GM12878 (cell line): ENCODE measurements around the gene ADGRV1. TPM values are rescaled to one million over a fixed set of nuclear protein-coding genes. Genes with fewer than 3 reads are reported as not detected.

Experiments used
- ATAC-seq: fragments of 200-7000 bp; cut with Tn5 transposase; 3 replicates; pipeline ENCODE4 v1.9.1; 2020; ENCODE audit warnings: mild to moderate bottlenecking, moderate library complexity
- BruUV-seq: library from RNA; stranded (reverse); fragments of 400-500 nt; replicated peaks from 2 replicates; lab custom pipeline; 2021; lab: Mats Ljungman, UMichigan
- CTCF ChIA-PET: fragments of 300-600 bp; sonication (Branson Sonifier 250); formaldehyde crosslinking; extraction: SDS; loops from one replicate; lab custom pipeline; 2021; ENCODE audit warnings: inconsistent platforms; lab: Yijun Ruan, JAX
- POLR2A ChIA-PET: fragments of 350-600 bp; formaldehyde crosslinking; extraction: SDS; loops from one replicate; lab custom pipeline; 2021; ENCODE audit warnings: inconsistent platforms; lab: Charles Lee
- RAD21 ChIA-PET: fragments of 300-600 bp; sonication (Branson Sonifier 250); formaldehyde crosslinking; loops from one replicate; lab custom pipeline; 2023; ENCODE audit warnings: antibody characterized with exemption; ENCODE audit not compliant: unreplicated experiment; lab: Charles Lee
- SMC1A ChIA-PET: fragments of 300-600 bp; sonication (Branson Sonifier 250); formaldehyde crosslinking; loops from one replicate; lab custom pipeline; 2023; ENCODE audit not compliant: unreplicated experiment, uncharacterized antibody; lab: Charles Lee
- DNase-seq: peaks from one replicate; pipeline ENCODE4 v3.0.0-alpha.2; 2011; ENCODE audit warnings: low read depth, low spot score
- FAIRE-seq: peaks from 3 replicates; lab custom pipeline; 2011; peaks lifted over from hg19 to GRCh38; lab: Jason Lieb, UNC
- H2AFZ ChIP-seq: 2 replicates; pipeline ENCODE4 v1.6.0; 2011; ENCODE audit warnings: low read depth, low read length, control low read depth; ENCODE audit not compliant: control insufficient read depth
- H3K27ac ChIP-seq: 2 replicates; pipeline ENCODE4 v1.5.1; 2011; ENCODE audit warnings: control low read depth; ENCODE audit not compliant: control insufficient read depth, insufficient read depth
- H3K27me3 ChIP-seq, 2 experiments: replicated peaks in 1 of 2; 2 replicates each; pipeline versions ENCODE4 v1.6.0 to v1.6.1; 2011; ENCODE audit warnings: low read length in 1 of 2; ENCODE audit not compliant: control insufficient read depth in 2 of 2, insufficient read depth in 2 of 2
- H3K36me3 ChIP-seq, 2 experiments: 2 replicates each; pipeline ENCODE4 v1.5.1; 2011; ENCODE audit warnings: low read length in 1 of 2; ENCODE audit not compliant: control insufficient read depth in 2 of 2, insufficient read depth in 2 of 2
- H3K4me1 ChIP-seq: 2 replicates; pipeline ENCODE4 v1.6.1; 2011; ENCODE audit warnings: mild to moderate bottlenecking, low read length, moderate library complexity, mixed read lengths; ENCODE audit not compliant: control insufficient read depth, insufficient read depth
- H3K4me2 ChIP-seq: 2 replicates; pipeline ENCODE4 v1.6.0; 2011; ENCODE audit warnings: control low read depth; ENCODE audit not compliant: control insufficient read depth, insufficient read depth
- H3K4me3 ChIP-seq: fragments of 200-600 bp; sonication (generic); 2 replicates; pipeline ENCODE4 v1.5.1; 2016
- H3K79me2 ChIP-seq: 2 replicates; pipeline ENCODE4 v1.6.0; 2011; ENCODE audit warnings: low read length; ENCODE audit not compliant: control insufficient read depth, insufficient read depth
- H3K9ac ChIP-seq: 2 replicates; pipeline ENCODE4 v1.8.0; 2011; ENCODE audit warnings: low read length, control low read depth, mixed read lengths; ENCODE audit not compliant: control insufficient read depth, insufficient read depth
- H3K9me3 ChIP-seq: replicated peaks from 3 replicates; pipeline ENCODE4 v1.5.1; 2011; ENCODE audit warnings: mild to moderate bottlenecking, low read length; ENCODE audit not compliant: control insufficient read depth, insufficient read depth
- H4K20me1 ChIP-seq: 2 replicates; pipeline ENCODE4 v1.6.0; 2011; ENCODE audit not compliant: control insufficient read depth, insufficient read depth
- ATF3 ChIP-seq: IDR thresholded peaks from 2 replicates; pipeline ENCODE4 v1.6.1; 2011; ENCODE audit warnings: low read depth, mild to moderate bottlenecking, low read length, moderate library complexity, borderline replicate concordance; ENCODE audit errors: extremely low read depth
- CEBPZ ChIP-seq: fragments of 150-350 bp; IDR thresholded peaks from 2 replicates; pipeline ENCODE4 v1.6.1; 2016; ENCODE audit warnings: low read depth, low read length
- CHD4 ChIP-seq: fragments of 200-600 bp; sonication (generic); IDR thresholded peaks from 2 replicates; pipeline ENCODE4 v1.6.1; 2016; ENCODE audit warnings: mild to moderate bottlenecking
- EP300 ChIP-seq, 2 experiments: fragments of 150-350 bp in 1 of 2; IDR thresholded peaks; 2 replicates each; pipeline ENCODE4 v1.6.1; 2011 to 2012; ENCODE audit warnings: low read depth in 2 of 2, low read length in 2 of 2, borderline replicate concordance in 1 of 2, improper control_type of control experiment in 1 of 2, inconsistent platforms in 1 of 2; ENCODE audit not compliant: control insufficient read depth in 1 of 2
- WGBS: methylation state at CpG from one replicate; pipeline ENCODE4 v1.1.6; 2016; ENCODE audit warnings: low lambda C conversion rate; ENCODE audit not compliant: insufficient replicate concordance, insufficient coverage; ENCODE audit errors: missing lambda C conversion rate; 5-methylcytosine and 5-hydroxymethylcytosine counted together
- in situ Hi-C: fragments of 300-500 bp; cut with MboI; formaldehyde crosslinking; loops from 9 replicates; pipeline ENCODE4 v1.14.3; 2018; ENCODE audit warnings: mixed read lengths
- intact Hi-C: fragments of 100-400 bp; cut with micrococcal nuclease; formaldehyde crosslinking; loops from one replicate; pipeline ENCODE4 v1.14.2; 2022; ENCODE audit not compliant: unreplicated experiment
- polyA plus RNA-seq, 11 experiments: library from polyadenylated mRNA; depleted of rRNA in 4 of 11; unstranded in 6 of 11; stranded (reverse) in 5 of 11; fragments of >200 nt; fragmentation: Nextera tagmentation in 4 of 11; fragmentation: Illumina TruSeq in 1 of 11; extraction: Ambion mirVana in 4 of 11; extraction: Trizol in 1 of 11; gene quantifications; 1 replicate in 1 of 11; 2 replicates in 10 of 11; pipeline versions ENCODE4 v1.2.1 to v1.2.3, GENCODE V29; 2011 to 2016; ENCODE audit warnings: inconsistent platforms in 2 of 11, missing spikeins in 2 of 11, low read depth in 1 of 11
- total RNA-seq, 4 experiments: library from RNA; depleted of rRNA in 3 of 4; stranded (reverse); fragments of >200 nt in 3 of 4; fragmentation: Illumina TruSeq in 1 of 4; extraction: Trizol in 1 of 4; gene quantifications; 2 replicates each; pipeline versions ENCODE4 v1.2.1 to v1.2.3, GENCODE V29; 2013 to 2021
- TF ChIP-seq, protein P1 (sequence below): IDR thresholded peaks from 2 replicates; pipeline ENCODE4 v1.6.1; 2012; ENCODE audit warnings: low read depth, low read length, improper control_type of control experiment

Gene ADGRV1
- total and polyA plus RNA-seq, 10 of the 15 experiments (the other 5 are each of a cell fraction or from before 2014, with no cell fraction given), result 0.04 to 8.1 (median 0.16) TPM; not detected in 1

DNA sequence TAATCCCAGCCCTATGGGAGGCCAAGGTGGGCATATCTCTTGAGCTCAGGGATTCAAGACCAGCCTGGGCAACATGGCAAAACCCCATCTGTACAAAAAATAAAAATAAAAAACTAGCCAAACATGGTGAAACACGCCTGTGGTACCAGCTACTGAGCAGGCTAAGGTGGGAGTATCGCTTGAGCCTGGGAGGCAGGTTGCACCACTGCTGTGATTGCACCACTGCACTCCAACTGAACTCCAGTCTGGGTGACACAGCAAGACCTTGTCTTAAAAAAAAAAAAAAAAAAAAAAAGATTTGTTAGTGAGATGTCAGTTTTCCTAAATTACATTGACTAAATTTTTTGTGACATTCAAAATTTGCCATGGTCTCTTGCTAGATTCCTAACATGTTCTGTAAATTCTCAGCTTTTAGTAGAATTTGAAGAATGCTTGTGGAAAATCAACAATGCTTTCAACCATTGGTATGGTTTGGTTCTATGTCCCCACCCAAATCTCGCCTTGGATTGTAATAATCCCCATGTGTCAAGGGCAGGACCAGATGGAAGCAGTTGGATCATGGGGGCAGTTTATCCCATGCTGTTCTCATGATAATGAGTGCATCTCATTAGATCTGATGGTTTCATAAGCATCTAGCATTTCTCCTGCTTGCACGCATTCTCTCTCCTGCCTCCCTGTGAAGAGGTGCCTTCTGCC, 588.5 kb downstream of the ADGRV1 start:
- DNase-seq (no peak), ATAC-seq (no peak), FAIRE-seq (no peak)
- 48% methylated on average over 4 of the region's 4 CpGs for WGBS
- H3K27ac ChIP-seq, result no peak overlapping the region
- H3K9me3 ChIP-seq, result no peaks in the 10 kb centered on the region; the same call in 2 of the 3 replicates
- intact Hi-C loops (no loop called here), in situ Hi-C loops (no loop called here)
- no peak overlapping the region for H3K9ac ChIP-seq
- no peaks in the 10 kb centered on the region for H3K4me1 ChIP-seq
- no peak overlapping the region for H3K4me3 ChIP-seq
- no TSS peak for BruUV-seq
- H3K4me2 ChIP-seq, result no peak overlapping the region
- no peaks in the 10 kb centered on the region for H3K36me3 ChIP-seq
- no peaks in the 10 kb centered on the region for H3K27me3 ChIP-seq
- POLR2A ChIA-PET, result interaction anchor here (0.7 kb wide), 1 partner anchor 9 kb away, joined by 7 read pairs; no protein-coding TSS in a partner anchor
- H4K20me1 ChIP-seq, result no peaks in the 10 kb centered on the region
- RAD21 ChIA-PET, result no interaction called here
- SMC1A ChIA-PET, result interaction anchor here (1.0 to 1.5 kb wide), 3 partner anchors 9 to 45 kb away, joined by 3 to 7 read pairs (median 3); no protein-coding TSS in a partner anchor
- no peaks in the 10 kb centered on the region for H3K79me2 ChIP-seq
- TF ChIP-seq EP300 (IDR thresholded peaks at IDR 0.05; ENCODE audit: borderline replicate concordance in 1 of 2, control insufficient read depth in 1 of 2, low read depth in 2 of 2, low read length in 2 of 2) (no peak), CHD4 (no peak), CEBPZ (no peak), ATF3 (no peak)
- TF ChIP-seq, protein P1, sequence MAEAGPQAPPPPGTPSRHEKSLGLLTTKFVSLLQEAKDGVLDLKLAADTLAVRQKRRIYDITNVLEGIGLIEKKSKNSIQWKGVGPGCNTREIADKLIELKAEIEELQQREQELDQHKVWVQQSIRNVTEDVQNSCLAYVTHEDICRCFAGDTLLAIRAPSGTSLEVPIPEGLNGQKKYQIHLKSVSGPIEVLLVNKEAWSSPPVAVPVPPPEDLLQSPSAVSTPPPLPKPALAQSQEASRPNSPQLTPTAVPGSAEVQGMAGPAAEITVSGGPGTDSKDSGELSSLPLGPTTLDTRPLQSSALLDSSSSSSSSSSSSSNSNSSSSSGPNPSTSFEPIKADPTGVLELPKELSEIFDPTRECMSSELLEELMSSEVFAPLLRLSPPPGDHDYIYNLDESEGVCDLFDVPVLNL, result no peak
- CTCF ChIA-PET, result interaction anchor here (0.7 to 1.7 kb wide), 2 partner anchors 18 to 215 kb away, joined by 3 to 5 read pairs; no protein-coding TSS in a partner anchor
- H2AFZ ChIP-seq, result no peak overlapping the region
